MM.1S (cell line): ENCODE data around the gene GTF2F2.

Experiments used
- DNase-seq: peaks from one replicate; pipeline ENCODE4 v3.0.0-alpha.2; 2015
- H2AFZ ChIP-seq: fragments of 300-600 bp; sonication (generic); 2 replicates; pipeline ENCODE4 v1.6.0; 2016; ENCODE audit warnings: antibody characterized with exemption, low read length
- H3F3A ChIP-seq: fragments of 300-600 bp; sonication (generic); 2 replicates; pipeline ENCODE4 v1.6.1; 2016; ENCODE audit warnings: mild to moderate bottlenecking, antibody characterized with exemption, low read length, moderate library complexity, mixed read lengths; ENCODE audit not compliant: insufficient read depth
- H3K27ac ChIP-seq: fragments of 300-600 bp; sonication (generic); 2 replicates; pipeline ENCODE4 v1.5.1; 2016; ENCODE audit warnings: mild to moderate bottlenecking, low read length
- H3K27me3 ChIP-seq: fragments of 300-600 bp; sonication (generic); replicated peaks from 2 replicates; pipeline ENCODE4 v1.6.0; 2016; ENCODE audit warnings: low read length; ENCODE audit not compliant: insufficient read depth
- H3K36me3 ChIP-seq: fragments of 300-600 bp; sonication (generic); replicated peaks from 2 replicates; pipeline ENCODE4 v1.6.1; 2016; ENCODE audit warnings: mild to moderate bottlenecking, low read length, mixed read lengths; ENCODE audit not compliant: insufficient read depth
- H3K4me1 ChIP-seq: fragments of 300-600 bp; sonication (generic); 2 replicates; pipeline ENCODE4 v1.6.1; 2016; ENCODE audit warnings: low read length, mixed read lengths
- H3K4me2 ChIP-seq: fragments of 300-600 bp; sonication (generic); 2 replicates; pipeline ENCODE4 v1.6.0; 2016; ENCODE audit warnings: low read depth, low read length
- H3K4me3 ChIP-seq: fragments of 300-600 bp; sonication (generic); 2 replicates; pipeline ENCODE4 v1.5.1; 2016; ENCODE audit warnings: low read length, mixed read lengths
- H3K79me2 ChIP-seq: fragments of 300-600 bp; sonication (generic); 2 replicates; pipeline ENCODE4 v1.6.1; 2016; ENCODE audit warnings: mixed run types, low read length, mixed read lengths
- H3K9ac ChIP-seq: fragments of 300-600 bp; sonication (generic); 2 replicates; pipeline ENCODE4 v1.6.1; 2016; ENCODE audit warnings: low read length, mixed read lengths
- H3K9me2 ChIP-seq: fragments of 300-600 bp; sonication (generic); replicated peaks from 2 replicates; pipeline ENCODE4 v1.6.1; 2016; ENCODE audit warnings: mild to moderate bottlenecking, low read length, mixed read lengths; ENCODE audit not compliant: insufficient read depth
- H3K9me3 ChIP-seq: fragments of 300-600 bp; sonication (generic); replicated peaks from 2 replicates; pipeline ENCODE4 v1.6.1; 2016; ENCODE audit warnings: mild to moderate bottlenecking, low read length, mixed read lengths; ENCODE audit not compliant: insufficient read depth
- H4K20me1 ChIP-seq: fragments of 300-600 bp; sonication (generic); 2 replicates; pipeline ENCODE4 v1.6.1; 2016; ENCODE audit warnings: mild to moderate bottlenecking, low read length, moderate library complexity, mixed read lengths; ENCODE audit not compliant: insufficient read depth
- CTCF ChIP-seq: fragments of 300-600 bp; sonication (generic); IDR thresholded peaks from 2 replicates; pipeline ENCODE4 v1.5.1; 2016; ENCODE audit warnings: antibody characterized with exemption, low read length, mixed read lengths
- EZH2 ChIP-seq: fragments of 300-600 bp; sonication (generic); optimal IDR thresholded peaks from 2 replicates; pipeline ENCODE3; 2017; ENCODE audit warnings: low read depth, mild to moderate bottlenecking, antibody characterized with exemption, low read length, mixed read lengths
- EZH2phosphoT487 ChIP-seq: fragments of 300-600 bp; sonication (generic); IDR thresholded peaks from 2 replicates; pipeline ENCODE4 v1.6.1; 2018; ENCODE audit warnings: antibody characterized with exemption, low read length

GTF2F2 gene

GRCh38 chr13:45180303-45180702 lies 60.0 kb downstream of the GTF2F2 start:
- H3K36me3 ChIP-seq, result no peaks in the 10 kb centered on the region

GRCh38 chr13:45180713-45181601 lies 60.6 kb downstream of the GTF2F2 start:
- no peaks in the 10 kb centered on the region for H3K79me2 ChIP-seq
- H4K20me1 ChIP-seq, result no peaks in the 10 kb centered on the region
- no peaks in the 10 kb centered on the region for H3K27me3 ChIP-seq
- DNase-seq, result no peak
- no peak for TF ChIP-seq CTCF
- TF ChIP-seq EZH2phosphoT487, result no peak
- TF ChIP-seq EZH2, result no peak
- no peak overlapping the region for H3K27ac ChIP-seq
- no peaks in the 10 kb centered on the region for H3K9me2 ChIP-seq
- H3K4me2 ChIP-seq, result no peak overlapping the region
- no peak overlapping the region for H3K4me3 ChIP-seq
- H3F3A ChIP-seq, result no peaks in the 10 kb centered on the region
- no peak overlapping the region for H2AFZ ChIP-seq
- no peaks in the 10 kb centered on the region for H3K9me3 ChIP-seq
- H3K36me3 ChIP-seq, result no peaks in the 10 kb centered on the region
- H3K9ac ChIP-seq, result no peak overlapping the region
- H3K4me1 ChIP-seq, result no peaks in the 10 kb centered on the region

More at GRCh38 chr13:45180303-45180702, 60.0 kb downstream of the GTF2F2 start:
- Histone ChIP-seq H3K4me3 (no peak overlapping the region), H3K4me1 (no peaks in the 10 kb centered on the region), H3K79me2 (no peaks in the 10 kb centered on the region), H3K9ac (no peak overlapping the region), H3K9me2 (no peaks in the 10 kb centered on the region), H3K9me3 (no peaks in the 10 kb centered on the region), H2AFZ (no peak overlapping the region), H3K4me2 (no peak overlapping the region), H3K27ac (no peak overlapping the region), H4K20me1 (no peaks in the 10 kb centered on the region), H3F3A (no peaks in the 10 kb centered on the region), H3K27me3 (no peaks in the 10 kb centered on the region)
- TF ChIP-seq CTCF (no peak), EZH2 (no peak), EZH2phosphoT487 (no peak)
- no peak for DNase-seq

GRCh38 chr13:45184693-45185092 lies 64.4 kb downstream of the GTF2F2 start:
- Histone ChIP-seq H3F3A (no peaks in the 10 kb centered on the region), H3K9me2 (no peaks in the 10 kb centered on the region), H3K4me1 (no peaks in the 10 kb centered on the region), H2AFZ (no peak overlapping the region), H4K20me1 (no peaks in the 10 kb centered on the region), H3K9ac (no peak overlapping the region), H3K36me3 (no peaks in the 10 kb centered on the region), H3K4me2 (no peak overlapping the region), H3K79me2 (no peaks in the 10 kb centered on the region), H3K27me3 (no peaks in the 10 kb centered on the region), H3K4me3 (no peak overlapping the region), H3K27ac (no peak overlapping the region), H3K9me3 (no peaks in the 10 kb centered on the region)
- no peak for TF ChIP-seq EZH2
- no peak for TF ChIP-seq CTCF
- TF ChIP-seq EZH2phosphoT487, result no peak
- no peak for DNase-seq
